H1 (cell line): ENCODE measurements around the gene NHERF2. TPM values are rescaled to one million over a fixed set of nuclear protein-coding genes. Genes with fewer than 3 reads are reported as not detected.

ENCODE experiments used
- CTCF ChIA-PET: fragments of 300-600 bp; sonication (Branson Sonifier 250); formaldehyde crosslinking; loops from one replicate; lab custom pipeline; 2021; ENCODE audit not compliant: partially characterized antibody; lab: Charles Lee
- POLR2A ChIA-PET: fragments of 300-600 bp; sonication (Branson Sonifier 250); formaldehyde crosslinking; loops from one replicate; lab custom pipeline; 2021; ENCODE audit warnings: inconsistent platforms; ENCODE audit not compliant: partially characterized antibody; lab: Charles Lee
- DNase-seq, 2 experiments: peaks; one replicate each; pipeline versions ENCODE4 v3.0.0 to v3.0.0-alpha.2; 2010 to 2022; ENCODE audit warnings: low spot score in 2 of 2, low read depth in 1 of 2, mixed read lengths in 1 of 2
- FAIRE-seq: peaks from 2 replicates; lab custom pipeline; 2011; peaks lifted over from hg19 to GRCh38; lab: Jason Lieb, UNC
- H2AFZ ChIP-seq: 2 replicates; pipeline ENCODE4 v1.8.1; 2012; ENCODE audit warnings: low read length, inconsistent platforms
- H2AK5ac ChIP-seq: 2 replicates; pipeline ENCODE4 v1.6.1; 2013; ENCODE audit warnings: low read depth, low read length
- H2BK120ac ChIP-seq: replicated peaks from 2 replicates; pipeline ENCODE3; 2013; ENCODE audit warnings: low read depth, low read length, inconsistent platforms
- H2BK12ac ChIP-seq: 2 replicates; pipeline ENCODE4 v1.6.1; 2013; ENCODE audit warnings: low read depth, low read length
- H2BK15ac ChIP-seq: 2 replicates; pipeline ENCODE4 v1.6.1; 2013; ENCODE audit warnings: low read length
- H2BK20ac ChIP-seq: 2 replicates; pipeline ENCODE4 v1.6.1; 2013; ENCODE audit warnings: low read length
- H2BK5ac ChIP-seq: 2 replicates; pipeline ENCODE4 v1.6.1; 2013; ENCODE audit warnings: low read depth, low read length
- H3K14ac ChIP-seq: 2 replicates; pipeline ENCODE4 v1.6.1; 2013; ENCODE audit warnings: inconsistent platforms; ENCODE audit not compliant: insufficient read length
- H3K18ac ChIP-seq: 2 replicates; pipeline ENCODE4 v1.6.1; 2013; ENCODE audit warnings: low read length; ENCODE audit errors: extremely low read depth
- H3K23ac ChIP-seq: 2 replicates; pipeline ENCODE4 v1.6.1; 2013; ENCODE audit warnings: inconsistent platforms; ENCODE audit not compliant: insufficient read length
- H3K23me2 ChIP-seq: 2 replicates; pipeline ENCODE4 v1.6.1; 2013; ENCODE audit warnings: low read depth, low read length
- H3K27ac ChIP-seq: 2 replicates; pipeline ENCODE4 v1.6.1; 2011; ENCODE audit warnings: low read depth, low read length, inconsistent platforms
- H3K27me3 ChIP-seq, 4 experiments: replicated peaks in 1 of 4; 1 replicate in 1 of 4; 2 replicates in 3 of 4; pipeline versions ENCODE4 v1.6.1 to v1.8.1; 2011 to 2013; ENCODE audit warnings: low read length in 3 of 4, mild to moderate bottlenecking in 3 of 4, inconsistent platforms in 2 of 4, mixed read lengths in 2 of 4, moderate library complexity in 1 of 4; ENCODE audit not compliant: control insufficient read depth in 3 of 4, insufficient read depth in 3 of 4; ENCODE audit errors: extremely low read depth in 1 of 4
- H3K36me3 ChIP-seq, 4 experiments: 2 replicates each; pipeline versions ENCODE4 v1.6.1 to v1.8.1; 2011 to 2013; ENCODE audit warnings: mild to moderate bottlenecking in 4 of 4, low read length in 3 of 4, moderate library complexity in 2 of 4, control low read depth in 1 of 4, inconsistent platforms in 1 of 4; ENCODE audit not compliant: insufficient read depth in 4 of 4, control insufficient read depth in 2 of 4
- H3K4ac ChIP-seq: replicated peaks from 2 replicates; pipeline ENCODE3; 2013; ENCODE audit warnings: low read length, low read depth, mixed read lengths, inconsistent platforms; ENCODE audit not compliant: insufficient read length
- H3K4me1 ChIP-seq, 4 experiments: replicated peaks in 1 of 4; 1 replicate in 1 of 4; 2 replicates in 3 of 4; pipeline versions ENCODE4 v1.6.1 to v1.8.1; 2011 to 2013; ENCODE audit warnings: low read length in 3 of 4, inconsistent platforms in 2 of 4, mixed read lengths in 1 of 4; ENCODE audit not compliant: insufficient read depth in 4 of 4, control insufficient read depth in 3 of 4
- H3K4me2 ChIP-seq, 2 experiments: 2 replicates each; pipeline versions ENCODE4 v1.6.1 to v1.8.1; 2011 to 2013; ENCODE audit warnings: low read depth in 2 of 2, low read length in 2 of 2, control low read depth in 1 of 2, inconsistent platforms in 1 of 2, mild to moderate bottlenecking in 1 of 2; ENCODE audit not compliant: insufficient read depth in 1 of 2
- H3K4me3 ChIP-seq, 4 experiments: fragments of 200-600, 300-600 bp in 1 of 4; sonication (generic), shearing (Covaris generic), sonication (Bioruptor Twin) in 1 of 4; 2 replicates each; pipeline versions ENCODE4 v1.5.1 to v1.8.1; 2011 to 2016; ENCODE audit warnings: low read length in 4 of 4, low read depth in 3 of 4, control low read depth in 2 of 4, inconsistent platforms in 2 of 4, mild to moderate bottlenecking in 2 of 4, mixed read lengths in 1 of 4, moderate library complexity in 1 of 4; ENCODE audit not compliant: insufficient read depth in 2 of 4; ENCODE audit errors: extremely low read depth in 1 of 4
- H3K56ac ChIP-seq: replicated peaks from 2 replicates; pipeline ENCODE3; 2013; ENCODE audit warnings: low read depth, mild to moderate bottlenecking, mixed read lengths, low read length, inconsistent platforms; ENCODE audit not compliant: insufficient read length
- H3K79me1 ChIP-seq: 2 replicates; pipeline ENCODE4 v1.6.1; 2013; ENCODE audit warnings: low read depth, low read length, control low read depth
- H3K79me2 ChIP-seq, 2 experiments: 2 replicates each; pipeline versions ENCODE4 v1.6.1 to v1.8.1; 2012 to 2013; ENCODE audit warnings: low read length in 2 of 2, mild to moderate bottlenecking in 2 of 2, inconsistent platforms in 1 of 2; ENCODE audit not compliant: insufficient read depth in 2 of 2, control insufficient read depth in 1 of 2
- H3K9ac ChIP-seq, 4 experiments: replicated peaks in 1 of 4; 1 replicate in 1 of 4; 2 replicates in 3 of 4; pipeline versions ENCODE4 v1.6.1 to v1.8.1; 2011 to 2013; ENCODE audit warnings: low read depth in 3 of 4, low read length in 3 of 4, control low read depth in 2 of 4, mild to moderate bottlenecking in 2 of 4, moderate library complexity in 2 of 4, inconsistent platforms in 1 of 4; ENCODE audit errors: extremely low read depth in 1 of 4
- H3K9me3 ChIP-seq, 2 experiments: 2 replicates each; pipeline versions ENCODE4 v1.6.1 to v1.8.1; 2012 to 2013; ENCODE audit warnings: mild to moderate bottlenecking in 2 of 2, moderate library complexity in 2 of 2, control low read depth in 1 of 2, inconsistent platforms in 1 of 2, low read depth in 1 of 2, low read length in 1 of 2, mixed read lengths in 1 of 2; ENCODE audit not compliant: insufficient read depth in 2 of 2
- H4K20me1 ChIP-seq, 2 experiments: replicated peaks in 1 of 2; 2 replicates each; pipeline versions ENCODE3 to v1.8.1; 2011 to 2013; ENCODE audit warnings: inconsistent platforms in 2 of 2, low read length in 2 of 2, mild to moderate bottlenecking in 1 of 2; ENCODE audit not compliant: insufficient read depth in 2 of 2, control insufficient read depth in 1 of 2
- H4K5ac ChIP-seq: 2 replicates; pipeline ENCODE4 v1.6.1; 2013; ENCODE audit warnings: low read length, low read depth, mixed read lengths, inconsistent platforms; ENCODE audit not compliant: insufficient read length
- H4K8ac ChIP-seq: 2 replicates; pipeline ENCODE4 v1.8.0; 2013; ENCODE audit warnings: mild to moderate bottlenecking, moderate library complexity, low read length, inconsistent platforms; ENCODE audit not compliant: insufficient read depth; ENCODE audit errors: extremely low read depth
- H4K91ac ChIP-seq: replicated peaks from 2 replicates; pipeline ENCODE3; 2013; ENCODE audit warnings: low read length, mixed read lengths, inconsistent platforms; ENCODE audit not compliant: insufficient read length
- ATF2 ChIP-seq: IDR thresholded peaks from 2 replicates; pipeline ENCODE4 v1.6.1; 2012; ENCODE audit warnings: low read length, inconsistent platforms
- CBX8 ChIP-seq: fragments of 300-800, 300-1000 bp; sonication (generic); IDR thresholded peaks from 2 replicates; pipeline ENCODE4 v1.7.1; 2016; ENCODE audit warnings: low read depth, low read length, borderline replicate concordance
- GTF2F1 ChIP-seq: IDR thresholded peaks from 2 replicates; pipeline ENCODE4 v1.6.1; 2012; ENCODE audit warnings: low read depth, low read length, improper control_type of control experiment, borderline replicate concordance
- MAFK ChIP-seq: IDR thresholded peaks from 2 replicates; pipeline ENCODE4 v1.6.1; 2012; ENCODE audit warnings: low read depth, mild to moderate bottlenecking, improper control_type of control experiment, low read length
- POU5F1 ChIP-seq: IDR thresholded peaks from 2 replicates; pipeline ENCODE4 v1.6.1; 2011; ENCODE audit warnings: low read depth, mild to moderate bottlenecking, low read length, moderate library complexity
- RBBP5 ChIP-seq: IDR thresholded peaks from 2 replicates; pipeline ENCODE4 v1.7.1; 2012; ENCODE audit warnings: low read depth, mild to moderate bottlenecking, inconsistent platforms, low read length, moderate library complexity, borderline replicate concordance
- RFX5 ChIP-seq: IDR thresholded peaks from 2 replicates; pipeline ENCODE4 v1.6.1; 2011; ENCODE audit warnings: low read depth, low read length, improper control_type of control experiment, borderline replicate concordance
- RNF2 ChIP-seq: fragments of 200-900, 300-1000 bp; sonication (generic); IDR thresholded peaks from 2 replicates; pipeline ENCODE4 v1.7.1; 2016; ENCODE audit warnings: borderline replicate concordance, low read depth, mild to moderate bottlenecking, antibody characterized with exemption, low read length; ENCODE audit not compliant: poor library complexity, severe bottlenecking; ENCODE audit errors: missing control alignments
- SIN3A ChIP-seq, 2 experiments: IDR thresholded peaks in 1 of 2; conservative IDR thresholded peaks in 1 of 2; 2 replicates each; pipeline ENCODE4 v1.6.1; 2011 to 2012; ENCODE audit warnings: low read length in 2 of 2, improper control_type of control experiment in 1 of 2, low read depth in 1 of 2, mild to moderate bottlenecking in 1 of 2
- SIRT6 ChIP-seq: IDR thresholded peaks from one replicate; pipeline ENCODE4 v1.7.1; 2012; ENCODE audit warnings: low read length, inconsistent platforms
- WGBS, 2 experiments: shearing (Covaris generic) in 1 of 2; methylation state at CpG; one replicate each; pipeline versions ENCODE4 v1.1.6 to v1.1.7; 2013 to 2015; ENCODE audit warnings: low lambda C conversion rate in 2 of 2, mixed read lengths in 2 of 2, inconsistent platforms in 1 of 2, low coverage in 1 of 2, missing lambda C conversion rate in 1 of 2; ENCODE audit not compliant: insufficient replicate concordance in 2 of 2, insufficient coverage in 1 of 2, insufficient read length in 1 of 2; ENCODE audit errors: extremely low coverage in 1 of 2, missing lambda C conversion rate in 1 of 2; 5-methylcytosine and 5-hydroxymethylcytosine counted together
- polyA plus RNA-seq, 7 experiments: library from polyadenylated mRNA; depleted of rRNA in 3 of 7; stranded (reverse) in 5 of 7; unstranded in 2 of 7; fragments of >200 nt in 5 of 7; fragments of 200-250 nt in 2 of 7; gene quantifications; 1 replicate in 5 of 7; 2 replicates in 1 of 7; 4 replicates in 1 of 7; pipeline versions ENCODE4 v1.2.1 to v1.2.3, GENCODE V29; 2011 to 2013; ENCODE audit warnings: missing spikeins in 2 of 7, mixed read lengths in 2 of 7
- total RNA-seq: library from RNA; stranded (reverse); fragmentation: NEBNext Ultra II Directional; extraction: Animal tissue kit (Norgen Biotek cat#: 25700); gene quantifications from 2 replicates; pipeline ENCODE4 v1.2.1, GENCODE V29; 2021

The NHERF2 gene
- total and polyA plus RNA-seq, 2 of the 8 experiments (the other 6 are each of a cell fraction or from before 2014, with no cell fraction given) = 13.9 to 19.3 TPM

GRCh38 chr16:2086106-2086742 is 59.5 kb downstream of the NHERF2 start:
- Histone ChIP-seq H2BK12ac (no peak overlapping the region), H2BK5ac (no peak overlapping the region; the same call in 1 of the 2 replicates), H3K9me3 (no peaks in the 10 kb centered on the region), H3K79me2 (no peaks in the 10 kb centered on the region), H4K20me1 (peaks cover 3 to 11% of the 10 kb centered on the region in 2 experiments), H3K4me1 (peaks cover 0 to 6% (median 5%) of the 10 kb centered on the region in 4 experiments; a peak in 5 of 7 replicates), H3K9ac (no peak overlapping the region), H4K5ac (no peak overlapping the region), H3K23me2 (peaks cover 2% of the 10 kb centered on the region; the same call in 1 of the 2 replicates), H2AK5ac (no peak overlapping the region), H3K36me3 (peaks cover 0 to 34% (median 0%) of the 10 kb centered on the region in 4 experiments; a peak in 4 of 8 replicates), H3K4ac (no peak overlapping the region), H3K23ac (no peak overlapping the region), H3K18ac (no peak overlapping the region), H3K27me3 (no peaks in the 10 kb centered on the region), H2BK120ac (no peak overlapping the region), H3K56ac (no peak overlapping the region), H2BK20ac (no peak overlapping the region), H3K27ac (no peak overlapping the region), H2BK15ac (no peak overlapping the region), H4K8ac (peak overlapping the region; percentile 79), H3K14ac (no peak overlapping the region), H3K79me1 (no peaks in the 10 kb centered on the region), H3K4me2 (no peak overlapping the region), H2AFZ (no peak overlapping the region), H3K4me3 (no peak overlapping the region), H4K91ac (no peak overlapping the region)
- ChIA-PET POLR2A (interaction anchor here (1.0 to 3.6 kb wide), 7 partner anchors 9 to 122 kb away, joined by 3 to 11 read pairs (median 6); partner anchors contain the start of genes NTHL1, RPS2, TRAF7 and TSC2), CTCF (interaction anchor here (0.8 to 3.8 kb wide), 8 partner anchors 13 to 133 kb away, joined by 3 to 15 read pairs (median 9); no protein-coding TSS in a partner anchor)
- FAIRE-seq (no peak), DNase-seq (no peak)
- 96% methylated on average over 24 of the region's 27 CpGs; no CpG with 5 or more reads in 1 of the 2 experiments for WGBS, 2 experiments
- TF ChIP-seq RNF2 (no peak), GTF2F1 (no peak), MAFK (no peak), RBBP5 (no peak), CBX8 (no peak), POU5F1 (no peak), SIN3A (conservative IDR thresholded peaks at IDR 0.05 in 1 of 2, IDR thresholded peaks at IDR 0.05 in 1 of 2; ENCODE audit: low read depth in 1 of 2, low read length in 2 of 2) (no peak), RFX5 (no peak), SIRT6 (no peak), ATF2 (no peak)
